ENCODE measurements around the gene PLAGL2. TPM values are rescaled to one million over a fixed set of nuclear protein-coding genes. Genes with fewer than 3 reads are reported as not detected.

PLAGL2 gene
- total RNA-seq, 1 experiment from 2014 or later = 44.4 TPM

DNA sequence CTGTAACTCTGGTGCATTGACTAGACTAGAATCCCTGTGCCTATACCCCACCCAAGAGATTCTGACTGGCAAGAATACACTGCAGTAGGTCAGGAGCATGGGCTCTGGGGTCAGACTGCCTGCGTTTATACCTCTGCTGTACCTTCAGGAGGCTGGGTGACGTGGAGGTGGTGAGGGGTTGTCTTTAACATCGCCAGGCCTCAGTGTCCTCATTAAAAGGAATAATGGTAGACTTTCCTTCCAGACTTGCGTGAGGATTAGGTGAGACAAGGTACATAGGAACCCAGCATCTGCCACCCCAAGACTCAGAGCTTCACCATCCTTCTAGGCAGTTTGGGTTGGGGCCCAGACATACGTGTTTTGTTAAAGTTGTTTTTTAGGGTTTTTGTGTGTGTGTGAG, 53.8 kb downstream of the PLAGL2 start:
- H3K4me3 Mint-ChIP-seq = no peak overlapping the region
- no peak overlapping the region for H2AFZ ChIP-seq (ENCODE audit: low read length)
- H3K4me2 ChIP-seq (ENCODE audit: insufficient read depth, insufficient read length, low read length) = no peak overlapping the region
- H3K9me3 Mint-ChIP-seq = no peaks in the 10 kb centered on the region
- H4K20me1 ChIP-seq (ENCODE audit: control insufficient read depth, insufficient read depth, insufficient read length) = no peaks in the 10 kb centered on the region
- no peak overlapping the region for H4K5ac ChIP-seq (ENCODE audit: insufficient read length, low read depth, low read length)
- no peak overlapping the region for H3K56ac ChIP-seq (ENCODE audit: insufficient read length, low read depth, low read length)
- no peak overlapping the region for H2BK120ac ChIP-seq (ENCODE audit: low read depth, low read length, poor library complexity, severe bottlenecking)
- H3K79me2 ChIP-seq (ENCODE audit: insufficient read depth, low read length) = no peaks in the 10 kb centered on the region
- H3K4ac ChIP-seq (ENCODE audit: low read depth, low read length) = no peak overlapping the region
- TF ChIP-seq, protein P1, sequence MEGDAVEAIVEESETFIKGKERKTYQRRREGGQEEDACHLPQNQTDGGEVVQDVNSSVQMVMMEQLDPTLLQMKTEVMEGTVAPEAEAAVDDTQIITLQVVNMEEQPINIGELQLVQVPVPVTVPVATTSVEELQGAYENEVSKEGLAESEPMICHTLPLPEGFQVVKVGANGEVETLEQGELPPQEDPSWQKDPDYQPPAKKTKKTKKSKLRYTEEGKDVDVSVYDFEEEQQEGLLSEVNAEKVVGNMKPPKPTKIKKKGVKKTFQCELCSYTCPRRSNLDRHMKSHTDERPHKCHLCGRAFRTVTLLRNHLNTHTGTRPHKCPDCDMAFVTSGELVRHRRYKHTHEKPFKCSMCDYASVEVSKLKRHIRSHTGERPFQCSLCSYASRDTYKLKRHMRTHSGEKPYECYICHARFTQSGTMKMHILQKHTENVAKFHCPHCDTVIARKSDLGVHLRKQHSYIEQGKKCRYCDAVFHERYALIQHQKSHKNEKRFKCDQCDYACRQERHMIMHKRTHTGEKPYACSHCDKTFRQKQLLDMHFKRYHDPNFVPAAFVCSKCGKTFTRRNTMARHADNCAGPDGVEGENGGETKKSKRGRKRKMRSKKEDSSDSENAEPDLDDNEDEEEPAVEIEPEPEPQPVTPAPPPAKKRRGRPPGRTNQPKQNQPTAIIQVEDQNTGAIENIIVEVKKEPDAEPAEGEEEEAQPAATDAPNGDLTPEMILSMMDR (conservative IDR thresholded peaks at IDR 0.05) = no peak
- no peaks in the 10 kb centered on the region for H3K27me3 ChIP-seq (ENCODE audit: insufficient read depth, low read length)
- H3K18ac ChIP-seq (ENCODE audit: insufficient read length, low read depth, low read length) = no peak overlapping the region
- DNase-seq = no peak
- no peak overlapping the region for H4K8ac ChIP-seq (replicated peaks; ENCODE audit: insufficient read length, low read depth, low read length)
- H3K9ac ChIP-seq (ENCODE audit: extremely low read depth, insufficient read length, low read length) = no peak overlapping the region
- no peaks in the 10 kb centered on the region for H3K27me3 Mint-ChIP-seq (ENCODE audit: low read depth)
- H2AK5ac ChIP-seq (ENCODE audit: insufficient read length, low read length) = no peak overlapping the region
- H3K27ac ChIP-seq (ENCODE audit: insufficient read length, low read depth, low read length) = no peak overlapping the region
- H2BK15ac ChIP-seq (ENCODE audit: low read depth, low read length) = no peak overlapping the region
- no peak overlapping the region; a peak in 1 of 7 replicates for H3K27ac Mint-ChIP-seq
- H3K23ac ChIP-seq (ENCODE audit: insufficient read length, low read depth, low read length) = no peak overlapping the region
- no peaks in the 10 kb centered on the region for H3K23me2 ChIP-seq (ENCODE audit: insufficient read length, low read depth, low read length, poor library complexity, severe bottlenecking)
- H2BK12ac ChIP-seq (ENCODE audit: insufficient read length, low read depth, low read length) = no peak overlapping the region
- no peaks in the 10 kb centered on the region for H3K9me3 ChIP-seq (ENCODE audit: control insufficient read depth, low read depth, low read length)
- no CpG with 5 or more reads among the region's 5 CpGs for whole genome bisulfite sequencing (ENCODE audit: extremely low coverage, insufficient read length, low lambda C conversion rate)
- H3K36me3 Mint-ChIP-seq (ENCODE audit: insufficient read depth in 1 of 3, low read depth in 3 of 3) = peaks cover 23 to 81% (median 63%) of the 10 kb centered on the region in 3 experiments
- H3K14ac ChIP-seq (ENCODE audit: insufficient read depth, low read length) = no peak overlapping the region
- H3K4me1 Mint-ChIP-seq = peaks cover 2 to 7% of the 10 kb centered on the region in 2 experiments; a peak in 3 of 4 replicates
- no peaks in the 10 kb centered on the region for H3K4me1 ChIP-seq (ENCODE audit: insufficient read depth, low read length)
- H2BK5ac ChIP-seq (ENCODE audit: insufficient read length, low read length) = no peak overlapping the region
- no peak overlapping the region for H3T11ph ChIP-seq (ENCODE audit: low read length)
- H3K79me1 ChIP-seq (ENCODE audit: insufficient read depth, low read depth, low read length, poor library complexity, severe bottlenecking) = no peaks in the 10 kb centered on the region
- no peak overlapping the region for H2BK20ac ChIP-seq (ENCODE audit: low read depth, low read length, poor library complexity, severe bottlenecking)
- H4K91ac ChIP-seq (ENCODE audit: insufficient read length, low read depth, low read length) = no peak overlapping the region

Data from H9 (cell line).